SIG-M5 (cell line): Measurements from ENCODE around the gene MYPN.
"Not testable (repeated sequence)": the region's sequence is repeated elsewhere in the genome, so short reads cannot be mapped to it uniquely, and the experiment has no call there.

Experiments used
- DNase-seq: peaks from one replicate; lab custom pipeline; 2025; lab: John Stamatoyannopoulos, UW

MYPN gene

GRCh38 chr10:68230268-68230667, 121.0 kb downstream of the MYPN start:
- no peak for DNase-seq

- no peak for DNase-seq
Measured at GRCh38 chr10:68231106-68231816, 122.0 kb downstream of the MYPN start.

GRCh38 chr10:68231817-68232251, 122.5 kb downstream of the MYPN start, which contains the start of gene ATOH7:
ATOH7 (minus strand) TSS chr10:68232113; CDS start chr10:68231677, 436 bp downstream.
- DNase-seq: no peak

DNA sequence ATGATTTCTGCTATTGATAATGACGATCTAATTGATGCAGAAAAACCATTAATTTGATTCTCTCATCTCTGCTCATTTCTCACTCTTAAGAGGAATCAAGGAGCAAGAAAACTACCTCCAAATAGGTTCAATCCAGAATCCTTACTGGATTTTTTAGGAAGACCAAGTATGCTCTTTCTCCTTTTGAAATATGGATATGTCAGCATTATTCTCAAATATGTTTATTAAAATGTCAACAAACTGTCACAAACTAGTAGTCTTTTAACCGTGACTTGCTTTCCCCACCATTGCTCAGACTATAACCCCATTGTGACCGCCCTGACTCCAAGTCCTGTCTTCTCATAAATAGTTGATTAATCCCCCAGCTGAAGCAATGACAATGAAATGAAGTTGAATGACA, 123.8 kb downstream of the MYPN start:
- DNase-seq: no peak

DNA sequence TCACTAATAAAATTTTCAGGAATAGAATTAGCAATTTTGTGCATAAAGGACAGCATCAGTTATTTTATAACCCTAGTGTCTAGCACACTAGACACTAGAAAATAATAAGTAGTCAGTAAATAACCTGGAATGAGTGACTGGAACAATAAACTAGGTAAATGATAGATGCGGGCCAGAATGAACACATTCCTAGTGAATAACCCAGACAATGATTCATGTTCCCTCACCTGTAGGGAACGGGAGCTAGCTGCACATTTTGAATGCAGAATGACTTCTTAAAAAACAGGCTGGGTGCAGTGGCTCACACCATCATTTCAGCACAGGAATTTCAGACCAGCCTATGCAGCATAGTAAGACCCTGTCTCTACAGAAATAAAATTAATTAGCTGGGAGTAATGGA, 125.8 kb downstream of the MYPN start:
- DNase-seq: no peak

GRCh38 chr10:68235581-68235980, 126.3 kb downstream of the MYPN start:
- no peak for DNase-seq

DNA sequence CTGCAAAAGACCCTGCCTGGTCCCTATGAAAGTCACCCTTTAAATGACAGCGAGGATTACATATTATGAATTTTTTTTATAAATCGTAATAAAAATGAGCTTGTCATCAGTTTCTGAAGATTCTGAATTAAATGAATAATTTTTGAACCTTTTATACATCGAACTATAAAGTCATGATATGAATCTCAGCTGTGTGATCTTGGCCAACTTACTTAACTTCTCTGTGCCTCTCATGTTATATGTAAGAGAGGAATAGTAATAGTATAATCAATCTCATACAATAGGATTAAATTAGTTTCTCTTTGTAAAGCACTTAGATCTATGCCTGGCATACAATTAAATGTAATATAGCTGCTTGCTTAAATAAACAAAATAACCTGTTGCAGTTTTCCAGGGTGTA, 127.9 kb downstream of the MYPN start:
- no peak for DNase-seq

GRCh38 chr10:68238371-68238770, 129.1 kb downstream of the MYPN start:
- no peak for DNase-seq

DNA sequence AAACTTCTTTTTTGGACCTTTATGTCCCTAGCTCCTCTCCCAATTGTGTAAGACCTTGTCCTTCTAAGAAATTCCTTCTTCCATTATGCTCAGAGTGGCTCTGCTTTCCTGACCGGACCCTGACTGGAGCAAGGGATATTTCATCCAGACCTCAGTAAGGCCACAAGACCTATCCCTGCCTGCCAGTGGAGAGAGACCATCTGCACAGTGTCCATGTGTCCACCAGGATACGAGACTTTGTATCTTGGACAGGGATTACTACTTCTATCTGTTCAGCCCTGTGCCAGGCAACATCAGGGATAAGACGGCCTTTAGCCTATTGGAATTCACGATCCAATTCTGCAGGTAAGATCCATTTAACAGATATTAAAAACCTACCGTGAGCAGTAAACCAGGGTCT, 129.8 kb downstream of the MYPN start:
- no peak for DNase-seq

GRCh38 chr10:68239596-68240150, 130.4 kb downstream of the MYPN start:
- no peak for DNase-seq

DNA sequence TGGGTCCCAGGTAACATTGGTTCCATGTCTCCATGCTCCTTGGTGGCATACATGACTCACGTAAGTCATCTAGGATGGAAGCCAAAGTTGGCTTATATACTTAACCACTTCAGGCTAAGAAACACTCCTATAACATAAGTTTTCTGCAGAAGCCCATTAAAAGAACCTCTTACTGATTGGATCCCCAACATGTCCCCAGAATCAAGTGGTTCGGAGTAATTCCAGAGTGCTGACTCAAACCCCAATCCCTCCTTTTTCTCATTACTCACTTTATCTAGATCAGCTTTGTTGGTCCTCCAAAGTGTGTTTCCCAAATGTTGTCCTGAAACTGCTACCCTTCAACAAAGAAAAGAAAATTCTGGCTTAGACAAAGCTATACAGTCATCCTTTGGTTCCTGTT, 132.8 kb downstream of the MYPN start:
- DNase-seq: no peak

DNA sequence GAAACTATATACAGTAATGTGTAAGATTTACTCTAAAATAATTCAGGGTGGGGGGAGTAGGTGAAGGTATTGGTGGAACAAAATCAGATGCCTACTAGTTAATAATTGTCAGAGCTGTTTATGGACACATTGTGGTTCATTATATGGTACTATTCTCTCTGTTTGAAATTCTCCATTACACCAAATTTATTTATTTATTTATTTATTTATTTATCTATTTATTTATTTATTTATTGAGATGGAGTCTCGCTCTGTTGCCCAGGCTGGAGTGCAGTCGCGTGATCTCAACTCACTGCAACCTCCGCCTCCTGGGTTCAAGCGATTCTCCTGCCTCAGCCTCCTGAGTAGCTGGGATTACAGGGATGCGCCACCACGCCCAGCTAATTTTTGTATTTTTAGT, 137.1 kb downstream of the MYPN start:
- DNase-seq: not testable (repeated sequence)

GRCh38 chr10:68247931-68248330, 138.6 kb downstream of the MYPN start:
- DNase-seq: no peak

GRCh38 chr10:68249297-68249696, 140.0 kb downstream of the MYPN start:
- DNase-seq: no peak

GRCh38 chr10:68251151-68251550, 141.9 kb downstream of the MYPN start:
- DNase-seq: no peak

- DNase-seq: no peak
Measured at GRCh38 chr10:68251625-68252495, 142.6 kb downstream of the MYPN start.

GRCh38 chr10:68253346-68253745, 144.1 kb downstream of the MYPN start:
- DNase-seq: no peak

DNA sequence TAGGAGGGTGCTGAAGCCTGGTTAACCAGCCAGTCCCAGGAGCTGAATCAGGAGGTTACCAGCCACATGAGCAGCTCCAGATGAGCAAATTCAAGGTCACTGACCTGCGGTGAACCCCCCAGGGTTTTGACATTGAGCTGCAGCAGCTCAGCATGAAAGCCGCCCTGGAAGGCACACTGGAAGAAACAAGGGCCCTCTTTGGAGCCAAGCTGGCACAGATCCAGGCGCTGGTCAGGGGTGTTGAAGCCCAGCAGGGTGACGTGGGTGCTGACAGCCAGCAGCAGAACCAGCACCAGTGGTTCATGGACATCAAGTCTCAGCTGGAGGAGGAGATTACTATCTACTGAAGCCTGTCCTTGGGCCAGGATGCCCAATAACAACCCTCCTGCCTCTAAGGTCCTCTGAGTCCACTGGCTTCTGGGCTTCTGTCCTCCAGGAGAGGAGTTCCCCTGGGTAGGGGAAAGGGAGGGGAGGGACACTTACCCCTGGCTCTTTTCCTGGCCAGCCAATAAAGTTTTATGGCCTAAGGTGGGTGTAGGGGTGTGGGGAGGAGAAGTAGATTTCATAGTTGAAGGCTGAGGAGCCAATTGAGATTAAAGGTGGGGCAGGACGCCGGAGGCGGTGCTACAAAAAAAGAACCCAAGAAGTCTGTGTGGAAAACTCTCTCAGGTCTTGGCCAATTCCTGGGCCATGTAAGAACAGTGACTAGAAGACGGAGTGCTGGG, 152.0 kb downstream of the MYPN start:
- no peak for DNase-seq
